Keratinocyte (primary cell): ENCODE data around the gene COX7B2. TPM values are rescaled to one million over a fixed set of nuclear protein-coding genes. Genes with fewer than 3 reads are reported as not detected.

ENCODE experiments used
- DNase-seq: peaks from one replicate; pipeline ENCODE4 v3.0.0-alpha.2; 2011; ENCODE audit warnings: low read depth, missing footprints, low spot score
- FAIRE-seq: peaks from 2 replicates; lab custom pipeline; 2011; peaks lifted over from hg19 to GRCh38; lab: Jason Lieb, UNC
- H2AFZ ChIP-seq: 2 replicates; pipeline ENCODE4 v1.6.0; 2012; ENCODE audit warnings: low read length, control low read depth, inconsistent platforms; ENCODE audit not compliant: control insufficient read depth
- H3K27ac ChIP-seq: 2 replicates; pipeline ENCODE4 v1.5.1; 2011; ENCODE audit warnings: low read length; ENCODE audit not compliant: control insufficient read depth, insufficient read depth
- H3K27me3 ChIP-seq: 3 replicates; pipeline ENCODE4 v1.6.0; 2011; ENCODE audit warnings: low read length; ENCODE audit not compliant: control insufficient read depth, insufficient read depth; ENCODE audit errors: extremely low read depth
- H3K36me3 ChIP-seq, 2 experiments: 2 replicates in 1 of 2; 3 replicates in 1 of 2; pipeline ENCODE4 v1.5.1; 2011; ENCODE audit warnings: low read length in 2 of 2, mild to moderate bottlenecking in 1 of 2; ENCODE audit not compliant: control insufficient read depth in 2 of 2, insufficient read depth in 2 of 2; ENCODE audit errors: extremely low read depth in 1 of 2
- H3K4me1 ChIP-seq: 3 replicates; pipeline ENCODE4 v1.5.1; 2011; ENCODE audit warnings: low read length; ENCODE audit not compliant: control insufficient read depth, insufficient read depth; ENCODE audit errors: extremely low read depth
- H3K4me2 ChIP-seq: 3 replicates; pipeline ENCODE4 v1.6.0; 2011; ENCODE audit warnings: low read depth, low read length; ENCODE audit not compliant: control insufficient read depth, insufficient read depth; ENCODE audit errors: extremely low read depth
- H3K4me3 ChIP-seq, 3 experiments: fragments of 200-600 bp in 1 of 3; sonication (generic) in 1 of 3; 2 replicates in 2 of 3; 3 replicates in 1 of 3; pipeline ENCODE4 v1.5.1; 2011 to 2016; ENCODE audit warnings: low read length in 3 of 3, mild to moderate bottlenecking in 3 of 3, control low read depth in 2 of 3, inconsistent platforms in 1 of 3, low read depth in 1 of 3, mixed read lengths in 1 of 3, mixed run types in 1 of 3, moderate library complexity in 1 of 3; ENCODE audit not compliant: control insufficient read depth in 2 of 3, insufficient read depth in 2 of 3; ENCODE audit errors: extremely low read depth in 1 of 3
- H3K79me2 ChIP-seq: 2 replicates; pipeline ENCODE4 v1.6.0; 2012; ENCODE audit warnings: low read length; ENCODE audit not compliant: control insufficient read depth, insufficient read depth
- H3K9ac ChIP-seq: 3 replicates; pipeline ENCODE4 v1.6.0; 2011; ENCODE audit warnings: low read length; ENCODE audit not compliant: control insufficient read depth, insufficient read depth; ENCODE audit errors: extremely low read depth
- H3K9me1 ChIP-seq: 3 replicates; pipeline ENCODE4 v1.6.0; 2011; ENCODE audit warnings: low read length; ENCODE audit not compliant: control insufficient read depth, insufficient read depth; ENCODE audit errors: extremely low read depth
- H3K9me3 ChIP-seq: 2 replicates; pipeline ENCODE4 v1.5.1; 2012; ENCODE audit warnings: low read depth, low read length; ENCODE audit not compliant: control insufficient read depth
- H4K20me1 ChIP-seq: 3 replicates; pipeline ENCODE4 v1.6.0; 2011; ENCODE audit warnings: low read length; ENCODE audit not compliant: control insufficient read depth, insufficient read depth; ENCODE audit errors: extremely low read depth
- EZH2 ChIP-seq: IDR thresholded peaks from one replicate; pipeline ENCODE4 v1.6.1; 2012; ENCODE audit warnings: inconsistent platforms, mild to moderate bottlenecking, low read length, moderate library complexity
- dilution Hi-C: fragments of 300-500 bp; cut with MboI; formaldehyde crosslinking; loops from one replicate; pipeline ENCODE4 v1.7.0; 2020; ENCODE audit warnings: low sequenced_read_pairs; ENCODE audit not compliant: extremely low pct_ligation_motif_present
- polyA plus RNA-seq, 5 experiments: library from polyadenylated mRNA; depleted of rRNA in 3 of 5; stranded (reverse) in 3 of 5; stranded (forward) in 1 of 5; unstranded in 1 of 5; fragments of >200 nt; gene quantifications; 1 replicate in 1 of 5; 2 replicates in 3 of 5; 3 replicates in 1 of 5; pipeline versions ENCODE4 v1.2.1 to v1.2.3, GENCODE V29; 2011 to 2012; ENCODE audit warnings: missing spikeins in 2 of 5, low read depth in 1 of 5, low replicate concordance in 1 of 5
- TF ChIP-seq, protein P1 (sequence below), 3 experiments: IDR thresholded peaks in 1 of 3; conservative IDR thresholded peaks in 1 of 3; optimal IDR thresholded peaks in 1 of 3; 2 replicates in 2 of 3; 3 replicates in 1 of 3; pipeline versions ENCODE3 to v1.5.1; 2011; ENCODE audit warnings: low read length in 3 of 3, mild to moderate bottlenecking in 3 of 3, moderate library complexity in 2 of 3, control low read depth in 1 of 3, inconsistent platforms in 1 of 3; ENCODE audit not compliant: insufficient read depth in 2 of 3; ENCODE audit errors: extremely low read depth in 1 of 3

Gene COX7B2
- polyA plus RNA-seq, 1 donor (not counting 4 experiments of a cell fraction or from before 2014, with no cell fraction given), result not detected

DNA sequence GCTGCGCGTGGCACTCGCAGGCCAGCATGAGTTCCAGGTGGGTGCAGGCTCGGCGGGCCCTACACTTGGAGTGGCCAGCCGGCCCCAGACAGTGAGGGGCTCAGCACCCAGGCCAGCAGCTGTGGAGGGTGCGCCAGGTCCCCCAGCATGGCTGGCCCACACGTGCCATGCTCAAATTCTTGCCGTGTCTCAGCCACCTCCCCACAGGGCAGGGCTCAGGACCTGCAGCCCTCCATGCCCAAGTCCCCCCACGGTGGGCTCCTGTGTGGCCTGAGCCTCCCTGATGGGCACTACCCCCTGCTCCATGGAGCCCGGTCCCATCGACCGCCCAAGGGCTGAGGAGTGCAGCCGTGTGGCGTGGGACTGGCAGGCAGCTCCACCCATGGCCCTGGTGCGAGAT, 210.2 kb downstream of the COX7B2 start:
- Histone ChIP-seq H3K9ac (no peak overlapping the region), H4K20me1 (no peaks in the 10 kb centered on the region), H3K79me2 (no peaks in the 10 kb centered on the region), H3K9me3 (no peaks in the 10 kb centered on the region), H3K4me3 (no peak overlapping the region), H3K27ac (no peak overlapping the region), H3K9me1 (no peaks in the 10 kb centered on the region), H3K4me2 (no peak overlapping the region), H2AFZ (no peak overlapping the region), H3K36me3 (no peaks in the 10 kb centered on the region), H3K4me1 (no peaks in the 10 kb centered on the region), H3K27me3 (no peaks in the 10 kb centered on the region)
- no peak for TF ChIP-seq EZH2
- TF ChIP-seq, protein P1, sequence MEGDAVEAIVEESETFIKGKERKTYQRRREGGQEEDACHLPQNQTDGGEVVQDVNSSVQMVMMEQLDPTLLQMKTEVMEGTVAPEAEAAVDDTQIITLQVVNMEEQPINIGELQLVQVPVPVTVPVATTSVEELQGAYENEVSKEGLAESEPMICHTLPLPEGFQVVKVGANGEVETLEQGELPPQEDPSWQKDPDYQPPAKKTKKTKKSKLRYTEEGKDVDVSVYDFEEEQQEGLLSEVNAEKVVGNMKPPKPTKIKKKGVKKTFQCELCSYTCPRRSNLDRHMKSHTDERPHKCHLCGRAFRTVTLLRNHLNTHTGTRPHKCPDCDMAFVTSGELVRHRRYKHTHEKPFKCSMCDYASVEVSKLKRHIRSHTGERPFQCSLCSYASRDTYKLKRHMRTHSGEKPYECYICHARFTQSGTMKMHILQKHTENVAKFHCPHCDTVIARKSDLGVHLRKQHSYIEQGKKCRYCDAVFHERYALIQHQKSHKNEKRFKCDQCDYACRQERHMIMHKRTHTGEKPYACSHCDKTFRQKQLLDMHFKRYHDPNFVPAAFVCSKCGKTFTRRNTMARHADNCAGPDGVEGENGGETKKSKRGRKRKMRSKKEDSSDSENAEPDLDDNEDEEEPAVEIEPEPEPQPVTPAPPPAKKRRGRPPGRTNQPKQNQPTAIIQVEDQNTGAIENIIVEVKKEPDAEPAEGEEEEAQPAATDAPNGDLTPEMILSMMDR (optimal IDR thresholded peaks at IDR 0.05 in 1 of 3, IDR thresholded peaks at IDR 0.05 in 1 of 3, conservative IDR thresholded peaks at IDR 0.05 in 1 of 3; ENCODE audit: extremely low read depth in 1 of 3, insufficient read depth in 2 of 3, low read length in 3 of 3), result no peak
- DNase-seq, result no peak
- dilution Hi-C loops, result no loop called here
- FAIRE-seq, result no peak

Other genes with a start within 250 kb of the COX7B2 start
- not detected in 3 replicates for gene GABRA4, start 84.3 kb upstream of the COX7B2 start, polyA plus RNA-seq
- not detected in 3 replicates for gene GABRB1, start 122.3 kb upstream of the COX7B2 start, polyA plus RNA-seq